Epithelial cell of prostate (primary cell): ENCODE data around the gene PTS.
"Not testable (repeated sequence)": the region's sequence is repeated elsewhere in the genome, so short reads cannot be mapped to it uniquely, and the experiment has no call there.

Source experiments
- DNase-seq: peaks from one replicate; pipeline ENCODE4 v3.0.0-alpha.2; 2011; ENCODE audit warnings: low read depth, low spot score
- H3K27ac ChIP-seq: fragments of 450-650 bp; 2 replicates; pipeline ENCODE4 v1.5.1; 2017; ENCODE audit warnings: mild to moderate bottlenecking

PTS gene

DNA sequence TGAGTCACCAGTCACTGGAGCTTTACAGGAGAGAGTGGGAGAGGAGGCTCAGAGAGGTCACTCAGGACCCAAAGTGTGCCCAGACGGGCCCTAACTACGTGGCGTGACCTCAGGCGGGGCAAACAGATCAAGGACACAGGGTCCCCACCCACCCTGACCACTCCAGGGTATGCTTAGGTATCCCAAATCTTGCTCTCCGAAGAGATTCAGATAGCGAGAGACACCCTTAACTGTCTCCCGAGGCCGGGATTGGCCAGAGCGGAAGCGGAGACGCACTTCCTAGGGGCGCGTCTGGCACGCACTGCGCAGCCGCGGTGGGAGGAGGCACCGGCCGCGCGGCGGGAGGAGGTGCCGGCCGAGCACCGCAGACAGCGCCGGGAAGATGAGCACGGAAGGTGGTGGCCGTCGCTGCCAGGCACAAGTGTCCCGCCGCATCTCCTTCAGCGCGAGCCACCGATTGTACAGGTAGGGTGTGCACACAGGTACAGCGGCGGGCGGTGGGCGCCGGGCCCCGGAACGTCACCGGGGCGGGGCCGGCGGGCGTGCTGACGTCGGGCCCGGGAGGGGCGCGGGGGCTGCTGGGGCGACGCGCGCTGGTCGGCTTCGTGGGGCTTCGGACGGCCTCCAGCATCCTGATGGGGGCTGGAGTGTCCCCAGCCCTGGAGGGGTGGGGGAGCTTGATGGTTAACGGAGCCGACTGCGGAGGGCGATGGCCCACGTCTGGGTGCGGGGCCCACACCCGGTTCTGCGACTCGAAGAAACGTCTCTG is at the start of gene PTS:
TSS of gene PTS (plus strand) at position 367 of the 769 bp plus-strand sequence. CDS start at position 383, 16 bp downstream.
- H3K27ac ChIP-seq = peak within 1 kb of the TSS; percentile 86
- peak; percentile 26 for DNase-seq

DNA sequence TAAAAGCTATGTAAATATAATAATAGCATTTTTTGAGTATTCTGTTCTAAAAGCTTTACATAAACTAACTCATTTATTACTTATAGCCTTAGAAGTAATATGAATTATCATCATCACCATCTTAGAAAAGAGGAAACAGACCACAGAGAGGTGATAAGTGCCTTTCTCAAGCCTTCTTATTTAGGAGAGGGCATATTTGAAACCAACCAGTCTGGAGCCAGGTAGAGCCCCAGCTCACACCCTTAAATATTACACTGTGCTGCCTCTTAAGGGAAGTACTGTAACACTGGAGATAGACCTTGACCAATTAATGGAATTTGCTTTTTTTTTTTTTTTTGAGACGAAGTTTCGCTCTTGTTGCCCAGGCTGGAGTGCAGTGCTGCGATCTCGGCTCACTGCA is 48.6 kb upstream of the PTS start:
- H3K27ac ChIP-seq = no peak overlapping the region
- no peak for DNase-seq

DNA sequence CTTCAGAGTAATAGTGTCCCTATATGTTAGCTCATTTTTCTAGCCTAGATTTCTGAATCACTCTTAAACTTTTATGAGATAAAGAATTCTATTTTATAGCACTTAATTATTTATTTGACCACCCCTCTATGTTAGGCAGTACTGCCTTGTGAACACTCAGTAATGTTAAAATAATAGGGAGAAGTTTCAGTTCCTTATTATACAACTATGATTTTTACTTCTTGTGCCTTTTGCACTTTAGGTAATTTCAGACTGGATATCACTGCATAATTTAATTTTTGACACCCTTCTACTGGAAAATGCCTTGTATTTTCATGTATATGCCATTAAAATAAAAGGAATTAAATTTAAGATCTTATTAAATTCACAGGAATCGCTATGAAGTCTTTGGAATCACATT is 47.8 kb upstream of the PTS start:
- no peak for DNase-seq
- no peak overlapping the region for H3K27ac ChIP-seq

DNA sequence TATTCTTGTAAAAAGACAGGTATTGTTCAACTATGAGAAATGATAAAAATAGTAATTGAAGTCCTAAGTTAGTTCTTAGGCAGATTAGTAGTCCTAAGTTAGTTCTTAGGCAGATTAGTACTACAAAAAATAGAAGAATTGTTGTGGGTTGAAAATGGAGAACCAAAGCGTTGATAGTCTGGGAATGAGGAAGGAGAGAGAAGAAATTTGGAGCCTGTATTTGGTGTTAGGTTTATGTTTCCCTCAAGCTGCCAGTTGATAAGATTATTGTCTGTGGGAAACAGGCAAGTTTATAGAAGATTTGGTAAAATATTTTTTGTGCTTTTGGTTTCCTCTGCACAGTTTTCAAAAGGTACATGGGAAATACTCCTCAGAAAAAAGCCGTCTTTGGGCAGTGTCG is 47.3 kb upstream of the PTS start:
- DNase-seq = no peak

DNA sequence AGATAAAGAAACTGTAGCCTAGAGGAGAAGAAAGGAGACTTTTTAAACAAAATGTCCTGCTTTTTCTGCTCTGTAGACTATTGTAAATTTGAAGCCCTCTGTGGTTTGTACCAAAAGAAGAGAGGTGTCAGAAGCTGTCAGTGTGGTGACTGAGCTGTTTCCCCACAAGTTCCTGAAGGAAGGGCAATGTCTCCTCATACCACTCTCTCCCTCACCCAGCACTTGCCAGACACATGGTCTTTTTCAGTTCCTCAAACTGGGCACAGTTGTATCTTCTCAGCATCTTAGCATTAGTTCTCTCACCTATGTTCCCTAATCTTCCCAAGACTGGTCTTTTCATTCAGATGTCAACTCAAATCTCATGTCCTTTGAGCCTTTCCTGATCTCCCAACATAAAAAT is 46.6 kb upstream of the PTS start:
- no peak for DNase-seq

More for the DNA sequence above, 47.3 kb upstream of the PTS start:
- H3K27ac ChIP-seq = no peak overlapping the region

DNA sequence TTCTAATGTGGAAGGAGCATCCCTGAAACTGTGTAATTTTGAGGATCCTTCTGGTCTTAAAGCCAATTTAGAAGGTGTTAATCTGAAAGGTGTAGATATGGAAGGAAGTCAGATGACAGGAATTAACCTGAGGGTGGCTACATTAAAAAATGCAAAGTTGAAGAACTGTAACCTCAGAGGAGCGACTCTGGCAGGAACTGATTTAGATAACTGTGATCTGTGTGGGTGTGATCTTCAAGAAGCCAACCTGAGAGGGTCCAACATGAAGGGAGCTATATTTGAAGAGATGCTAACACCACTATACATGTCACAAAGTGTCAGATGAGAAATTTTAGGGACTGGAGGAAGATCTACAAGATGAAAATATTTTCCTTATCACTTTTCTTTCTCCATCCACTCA is 43.4 kb upstream of the PTS start:
- no peak overlapping the region for H3K27ac ChIP-seq

More for the DNA sequence above, 46.6 kb upstream of the PTS start:
- no peak overlapping the region for H3K27ac ChIP-seq

DNA sequence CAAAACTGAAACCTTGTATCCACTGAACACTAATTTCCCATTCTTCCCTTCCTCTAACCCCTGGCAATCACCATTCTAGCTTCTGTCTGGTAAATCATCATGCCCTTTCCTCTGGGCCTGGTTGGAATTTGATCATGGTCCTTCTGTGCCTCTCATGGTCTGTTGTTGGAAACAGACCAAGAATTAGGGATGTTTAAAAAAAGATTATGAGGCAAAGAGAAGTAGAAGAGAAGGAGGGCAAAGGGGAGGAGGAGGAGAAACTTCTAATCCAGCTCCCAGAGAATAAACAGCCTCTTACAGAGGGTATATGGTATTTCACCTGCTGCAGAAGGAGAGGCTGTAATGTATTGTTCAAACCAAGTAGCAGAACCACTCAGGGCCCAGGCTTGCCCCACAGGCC is 40.3 kb upstream of the PTS start:
- DNase-seq = no peak
- no peak overlapping the region for H3K27ac ChIP-seq

More for the DNA sequence above, 43.4 kb upstream of the PTS start:
- DNase-seq = no peak

DNA sequence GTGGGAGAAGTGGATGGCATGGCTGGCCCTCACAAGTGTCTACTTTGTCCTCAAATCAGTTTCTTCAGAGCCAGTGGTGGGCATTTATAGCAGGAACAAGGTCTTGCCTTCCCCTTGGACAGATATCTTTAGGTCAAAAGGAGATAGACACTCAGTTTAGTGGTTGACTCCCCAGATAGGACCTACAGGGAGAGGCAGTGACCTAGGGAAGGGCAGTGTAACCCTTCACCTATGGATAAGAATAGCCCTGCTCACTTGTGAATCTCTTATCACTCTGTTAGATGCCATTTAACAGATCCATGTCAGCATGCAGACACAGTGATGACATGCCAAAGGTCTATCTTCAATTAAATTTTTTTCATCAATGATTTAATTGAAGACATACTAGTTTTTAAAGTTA is 39.9 kb upstream of the PTS start:
- no peak for DNase-seq
- no peak overlapping the region for H3K27ac ChIP-seq

DNA sequence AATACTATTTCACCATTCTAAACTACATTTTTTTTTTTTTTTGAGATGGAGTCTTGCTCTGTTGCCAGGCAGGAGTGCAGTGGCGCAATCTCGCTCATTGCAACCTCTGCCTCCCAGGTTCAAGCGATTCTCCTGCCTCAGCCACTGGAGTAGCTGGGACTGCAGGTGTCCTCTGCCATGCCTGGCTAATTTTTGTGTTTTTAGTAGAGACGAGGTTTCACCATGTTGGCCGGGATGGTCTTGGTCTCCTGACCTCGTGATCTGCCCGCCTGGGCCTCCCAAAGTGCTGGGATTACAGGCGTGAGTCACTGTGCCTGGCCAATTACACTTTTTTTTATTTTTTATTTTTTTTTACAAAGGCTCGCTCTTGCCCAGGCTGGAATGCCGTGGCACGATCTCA is 31.1 kb upstream of the PTS start:
- DNase-seq = not testable (repeated sequence)
- peak overlapping the region; percentile 78 for H3K27ac ChIP-seq

DNA sequence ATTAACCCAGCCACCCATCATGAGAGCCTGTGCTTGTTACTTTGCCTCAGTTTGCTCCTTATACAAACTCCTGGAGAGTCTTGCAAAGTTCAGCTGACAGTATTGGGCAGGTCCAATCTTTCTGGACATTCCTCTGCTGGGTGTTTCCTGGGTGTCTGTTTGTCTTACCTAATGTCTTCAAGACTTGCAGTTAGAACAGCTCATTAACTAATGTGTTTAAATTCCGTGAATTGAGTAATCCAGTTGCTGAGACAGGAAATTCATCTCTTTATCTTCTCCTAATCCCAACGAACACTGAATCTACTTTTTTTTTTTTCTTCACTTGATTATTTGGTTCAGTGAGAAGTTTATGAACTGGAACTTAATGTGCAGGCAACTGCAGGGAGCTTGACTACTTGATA is 30.3 kb upstream of the PTS start:
- peak; percentile 49 for DNase-seq
- peak overlapping the region; percentile 78 for H3K27ac ChIP-seq

DNA sequence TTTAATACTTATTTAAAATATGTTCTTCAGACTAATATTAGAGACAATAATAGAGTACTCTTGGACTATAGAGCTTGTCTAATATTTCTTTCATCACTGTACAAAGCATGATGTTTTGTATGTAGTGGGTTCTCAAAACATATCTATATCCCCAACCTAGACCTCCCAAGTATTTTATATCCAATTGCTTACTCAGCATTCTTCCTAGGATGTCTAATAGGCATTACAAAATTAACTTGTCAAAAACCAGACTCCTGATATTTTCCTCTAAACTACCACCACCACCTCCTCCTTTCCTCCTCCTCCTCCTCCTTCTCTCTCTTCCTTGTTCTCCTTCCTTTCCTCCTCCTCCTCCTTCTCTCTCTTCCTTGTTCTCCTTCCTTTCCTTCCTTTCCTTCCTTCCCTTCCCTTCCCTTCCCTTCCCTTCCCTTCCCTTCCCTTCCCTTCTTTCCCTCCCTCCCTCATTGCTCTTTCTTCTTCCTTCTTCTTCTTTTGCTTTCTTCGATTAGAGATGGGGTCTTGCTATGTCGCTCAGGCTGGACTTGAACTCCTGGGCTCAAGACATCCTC is 29.6 kb upstream of the PTS start:
- DNase-seq = no peak
- H3K27ac ChIP-seq = peak overlapping the region; percentile 78

DNA sequence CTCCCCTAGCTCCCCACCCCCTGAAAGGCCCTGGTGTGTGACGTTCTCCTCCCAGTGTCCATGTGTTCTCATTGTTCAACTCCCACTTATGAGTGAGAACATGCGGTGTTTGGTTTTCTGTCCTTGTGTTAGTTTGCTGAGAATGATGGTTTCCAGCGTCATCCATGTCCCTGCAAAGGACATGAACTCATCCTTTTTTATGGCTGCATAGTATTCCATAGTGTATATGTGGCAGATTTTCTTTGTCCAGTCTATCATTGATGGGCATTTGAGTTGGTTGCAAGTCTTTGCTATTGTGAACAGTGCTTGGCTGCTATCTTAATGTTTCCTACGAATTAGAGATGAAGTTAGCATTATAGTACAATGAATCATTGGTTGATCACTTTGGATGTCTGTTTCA is 27.1 kb upstream of the PTS start:
- DNase-seq, H3K27ac ChIP-seq: not testable (repeated sequence)

DNA sequence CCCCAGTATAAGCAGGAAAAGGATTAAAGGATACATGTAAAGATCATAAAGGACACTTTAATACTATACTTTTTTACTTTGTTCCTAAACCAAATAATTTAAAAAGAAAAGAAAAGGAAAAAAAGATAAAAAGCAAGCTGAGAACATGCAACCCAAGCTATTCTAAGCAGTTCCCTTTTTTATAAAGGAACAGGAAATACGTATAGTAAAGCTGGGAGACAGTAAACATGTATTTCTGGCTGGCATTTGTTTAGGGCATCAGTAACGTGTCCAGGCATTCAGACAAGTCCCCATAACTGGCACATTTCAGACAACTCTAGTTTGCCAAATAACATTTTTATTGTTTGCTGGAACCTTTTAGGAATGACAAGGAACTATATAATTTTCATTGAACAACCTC is 26.0 kb upstream of the PTS start:
- no peak for DNase-seq
- H3K27ac ChIP-seq = no peak overlapping the region

DNA sequence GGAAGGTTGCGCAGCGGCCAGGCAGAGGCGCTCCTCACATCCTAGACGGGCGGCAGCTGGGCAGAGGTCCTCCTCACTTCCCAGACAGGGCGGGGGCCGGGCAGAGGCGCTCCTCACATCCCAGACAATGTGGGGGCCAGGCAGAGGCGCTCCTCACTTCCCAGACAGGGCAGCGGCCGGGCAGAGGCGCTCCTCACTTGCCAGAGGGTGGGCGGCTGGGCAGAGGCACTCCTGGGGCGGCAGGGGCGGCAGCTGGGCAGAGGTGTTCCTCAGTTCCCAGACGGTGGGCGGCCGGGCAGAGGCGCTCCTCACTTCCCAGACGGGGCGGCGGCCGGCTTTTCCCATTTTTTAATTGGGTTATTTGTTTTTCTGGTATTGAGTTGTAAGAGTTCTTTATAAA is 20.2 kb upstream of the PTS start:
- no peak overlapping the region for H3K27ac ChIP-seq
- DNase-seq = no peak

DNA sequence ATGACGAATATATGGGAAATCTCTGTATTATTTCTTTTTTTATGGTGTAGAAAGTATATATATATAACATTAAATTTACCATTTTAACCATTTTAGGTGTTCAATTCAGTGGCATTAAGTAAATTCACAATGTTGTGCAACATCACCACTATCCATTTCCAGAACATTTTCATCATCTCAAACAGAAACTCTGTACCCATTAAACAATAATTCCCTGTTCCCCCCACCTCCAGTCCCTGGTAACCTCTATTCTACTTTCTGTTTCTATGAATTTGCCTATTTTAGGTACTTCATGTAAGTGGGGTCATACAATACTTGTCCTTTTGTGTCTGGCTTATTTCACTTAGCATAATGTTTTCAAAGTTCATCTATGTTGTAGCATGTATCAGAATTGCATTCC is 15.3 kb upstream of the PTS start:
- no peak for DNase-seq
- no peak overlapping the region for H3K27ac ChIP-seq

DNA sequence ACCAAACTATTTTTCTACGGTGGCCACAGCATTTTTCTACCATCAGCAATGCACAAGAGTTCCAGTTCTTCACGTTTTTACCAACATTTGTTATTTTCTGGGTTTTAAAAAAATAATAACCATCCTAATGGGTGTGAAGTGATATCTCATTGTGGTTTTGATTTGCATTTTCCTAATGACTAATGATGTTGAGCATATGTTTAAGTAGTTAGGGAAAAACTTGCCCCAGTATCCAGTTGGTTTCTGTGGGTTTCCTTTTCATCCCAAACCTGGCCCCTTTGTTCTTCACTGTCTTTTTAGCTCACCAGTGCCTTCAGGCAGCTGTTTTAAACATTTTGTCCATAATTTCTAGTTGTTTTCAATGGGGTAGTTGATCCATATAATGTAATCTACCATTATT is 14.7 kb upstream of the PTS start:
- peak overlapping the region; percentile 66 for H3K27ac ChIP-seq
- DNase-seq = no peak

DNA sequence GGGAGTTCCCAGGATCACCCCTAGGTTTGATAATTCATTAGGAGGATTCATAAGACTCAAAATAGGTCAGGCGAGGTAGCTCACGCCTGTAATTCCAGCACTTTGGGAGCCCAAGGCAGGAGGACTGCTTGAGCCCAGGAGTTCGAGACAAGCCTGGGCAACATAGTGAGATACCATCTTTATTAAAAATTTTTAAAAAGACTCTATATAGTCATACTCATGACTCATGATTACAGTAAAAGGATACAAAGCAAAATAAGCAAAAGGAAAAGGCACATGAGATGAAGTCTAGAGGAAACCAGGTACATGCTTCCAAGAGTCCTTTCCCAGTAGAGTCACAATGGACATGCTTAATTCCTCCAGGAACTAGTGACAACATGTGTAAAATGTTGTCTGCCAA is 13.9 kb upstream of the PTS start:
- peak overlapping the region; percentile 66 for H3K27ac ChIP-seq
- DNase-seq = peak; percentile 22

DNA sequence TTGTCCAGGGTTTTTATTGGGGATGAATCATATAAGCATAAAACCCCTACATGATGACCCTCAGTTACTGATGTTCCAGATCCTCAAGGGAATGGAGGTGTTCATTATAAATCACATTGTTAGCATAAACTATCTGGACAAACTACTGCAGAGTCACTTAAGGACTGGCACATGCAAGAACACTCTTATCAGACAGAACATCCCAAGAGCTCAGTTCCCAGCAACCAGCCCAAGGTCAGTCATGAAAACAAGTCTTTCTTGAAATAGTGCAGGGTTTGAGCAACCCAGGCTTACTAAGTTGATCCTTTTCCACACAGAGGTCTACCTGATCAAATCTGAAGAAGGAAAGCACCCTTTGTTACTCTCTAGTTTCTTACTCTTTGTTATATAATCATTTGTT is 13.5 kb upstream of the PTS start:
- no peak for DNase-seq
- H3K27ac ChIP-seq = peak overlapping the region; percentile 66

DNA sequence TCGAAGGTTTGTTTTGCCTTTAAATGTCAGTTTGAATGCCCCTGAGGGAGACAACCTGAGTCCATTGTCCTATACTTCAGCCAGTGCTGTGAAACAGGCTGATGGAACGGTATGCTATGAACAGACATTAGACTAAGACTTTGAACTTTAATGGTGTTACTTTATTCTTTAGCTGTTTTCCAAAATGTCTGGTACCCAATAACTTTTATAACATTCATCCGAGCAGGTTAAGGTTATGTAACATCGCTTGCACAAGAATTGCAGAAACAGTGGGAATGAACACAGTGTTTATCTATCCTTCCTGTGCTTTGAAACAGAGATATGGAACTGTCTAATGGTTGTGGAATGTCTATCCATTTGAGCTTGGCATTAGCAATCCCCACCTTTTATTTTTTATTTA is 12.5 kb upstream of the PTS start:
- peak overlapping the region; percentile 6 for H3K27ac ChIP-seq
- DNase-seq = no peak

DNA sequence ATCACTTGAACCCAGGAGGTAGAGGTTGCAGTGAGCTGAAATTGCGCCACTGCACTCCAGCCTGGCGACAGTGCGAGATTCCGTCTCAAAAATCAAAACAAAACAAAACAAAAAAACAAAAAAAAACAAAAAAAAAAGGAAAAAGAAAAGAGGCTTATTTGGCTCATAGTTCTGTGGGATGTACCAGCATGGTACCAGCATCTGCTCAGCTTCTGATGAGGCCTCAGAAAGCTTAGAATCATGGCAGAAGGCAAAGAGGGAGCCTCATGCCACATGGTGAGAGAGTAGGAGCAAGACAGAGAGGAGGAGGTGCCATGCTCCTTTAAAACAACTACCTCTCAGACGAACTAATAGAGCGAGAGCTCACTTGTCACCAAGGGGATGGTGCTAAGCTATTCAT is 10.6 kb upstream of the PTS start:
- no peak overlapping the region for H3K27ac ChIP-seq
- no peak for DNase-seq

DNA sequence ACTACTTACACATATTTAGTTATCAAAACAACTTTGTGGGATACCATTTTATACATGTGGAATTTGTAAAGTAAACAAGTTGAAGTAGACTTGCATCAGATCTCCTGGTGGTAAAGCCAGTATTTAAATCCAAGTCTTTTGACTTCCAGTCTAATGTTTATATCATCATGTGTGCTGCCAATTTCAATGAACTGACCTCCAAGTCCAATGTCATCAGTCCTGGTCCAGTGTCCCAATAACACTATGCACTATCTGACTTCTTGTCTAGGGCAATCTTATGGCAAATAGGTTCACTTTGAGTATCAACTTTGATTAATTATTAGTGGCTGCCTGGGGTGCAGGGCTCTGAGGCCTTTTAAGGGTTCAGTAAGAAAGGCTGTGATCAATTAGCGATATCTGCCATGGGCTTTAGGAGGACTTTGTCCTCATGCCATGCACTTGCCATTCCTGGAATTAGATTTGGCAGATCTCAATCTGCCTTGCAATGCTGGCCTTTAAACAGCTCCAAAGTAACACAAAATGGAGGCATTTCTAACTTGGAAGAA is 9.6 kb upstream of the PTS start:
- DNase-seq = no peak
- H3K27ac ChIP-seq = no peak overlapping the region
